Hematopoietic multipotent progenitor cell treated with erythropoietin and hydrocortisone succinate and interleukin-3 and kit ligand, for 6 days (in vitro differentiated cells): ENCODE data around the gene FOS.
"Not testable (repeated sequence)": the region's sequence is repeated elsewhere in the genome, so short reads cannot be mapped to it uniquely, and the experiment has no call there.

Source experiments
- DNase-seq: peaks from one replicate; pipeline ENCODE4 v3.0.0-alpha.2; 2015

Gene FOS

DNA sequence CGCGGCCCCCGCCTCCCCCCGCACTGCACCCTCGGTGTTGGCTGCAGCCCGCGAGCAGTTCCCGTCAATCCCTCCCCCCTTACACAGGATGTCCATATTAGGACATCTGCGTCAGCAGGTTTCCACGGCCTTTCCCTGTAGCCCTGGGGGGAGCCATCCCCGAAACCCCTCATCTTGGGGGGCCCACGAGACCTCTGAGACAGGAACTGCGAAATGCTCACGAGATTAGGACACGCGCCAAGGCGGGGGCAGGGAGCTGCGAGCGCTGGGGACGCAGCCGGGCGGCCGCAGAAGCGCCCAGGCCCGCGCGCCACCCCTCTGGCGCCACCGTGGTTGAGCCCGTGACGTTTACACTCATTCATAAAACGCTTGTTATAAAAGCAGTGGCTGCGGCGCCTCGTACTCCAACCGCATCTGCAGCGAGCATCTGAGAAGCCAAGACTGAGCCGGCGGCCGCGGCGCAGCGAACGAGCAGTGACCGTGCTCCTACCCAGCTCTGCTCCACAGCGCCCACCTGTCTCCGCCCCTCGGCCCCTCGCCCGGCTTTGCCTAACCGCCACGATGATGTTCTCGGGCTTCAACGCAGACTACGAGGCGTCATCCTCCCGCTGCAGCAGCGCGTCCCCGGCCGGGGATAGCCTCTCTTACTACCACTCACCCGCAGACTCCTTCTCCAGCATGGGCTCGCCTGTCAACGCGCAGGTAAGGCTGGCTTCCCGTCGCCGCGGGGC is at the start of gene FOS:
TSS of gene FOS (plus strand) at position 407 of the 731 bp plus-strand sequence. CDS start at position 562, 155 bp downstream.
- DNase-seq = peak; percentile 96

- DNase-seq = peak; percentile 86
These were observed 48.9 kb upstream of the FOS start for GRCh38 chr14:75229661-75230139.

DNA sequence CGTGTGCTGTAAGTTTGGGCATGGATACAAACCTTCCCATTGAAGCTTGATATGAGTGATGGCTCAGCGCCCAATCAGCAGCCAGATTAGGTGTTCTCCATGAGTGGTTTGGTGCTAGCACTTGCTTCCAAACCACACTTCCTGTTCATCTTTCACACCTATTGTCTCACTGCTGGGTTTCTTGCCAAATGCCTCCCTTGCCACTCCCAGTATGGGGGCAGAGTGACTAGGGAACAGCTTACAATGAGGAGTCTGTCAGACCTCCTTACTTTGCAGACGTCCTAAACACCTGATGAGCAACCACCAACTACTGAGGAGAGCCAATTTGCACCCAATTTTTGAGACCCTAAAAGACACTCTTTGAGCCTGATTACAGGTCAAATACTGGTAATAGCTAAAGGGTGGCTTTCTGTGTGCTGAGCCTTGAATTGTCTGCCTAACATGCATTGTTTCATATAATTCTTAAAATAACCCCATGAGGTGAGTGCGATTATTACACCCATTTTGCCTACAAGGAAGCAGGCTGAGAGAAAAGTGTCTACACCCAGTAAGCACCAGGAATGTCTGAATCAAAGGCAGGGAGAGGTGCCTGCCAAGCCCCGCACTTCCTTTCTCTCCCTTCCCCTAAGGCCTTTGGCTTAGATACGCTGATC is 48.4 kb upstream of the FOS start:
- peak; percentile 78 for DNase-seq

- DNase-seq = no peak
These were observed 47.3 kb upstream of the FOS start for GRCh38 chr14:75231320-75231719.

GRCh38 chr14:75232191-75232590 is 46.4 kb upstream of the FOS start:
- DNase-seq = peak; percentile 69

DNA sequence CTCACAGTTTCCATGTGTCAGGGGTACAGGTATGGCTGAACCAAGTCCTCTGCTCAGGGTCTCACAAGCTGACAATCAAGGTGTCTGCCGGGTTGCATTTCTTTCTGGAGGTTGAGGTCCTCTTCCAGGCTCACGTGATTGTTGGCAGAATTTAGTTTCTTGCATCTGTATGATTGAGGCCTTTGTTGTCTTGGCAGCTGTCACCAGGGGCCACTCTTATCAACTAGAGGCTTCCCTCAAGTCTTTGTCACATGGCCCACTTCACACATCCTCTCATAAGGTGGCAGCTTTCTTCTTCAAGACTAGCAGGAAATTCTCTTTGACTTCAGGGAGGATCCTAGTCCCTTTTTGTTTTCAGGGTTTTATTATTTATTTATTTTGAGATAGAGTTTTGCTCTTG is 46.0 kb upstream of the FOS start:
- DNase-seq = peak; percentile 85

DNA sequence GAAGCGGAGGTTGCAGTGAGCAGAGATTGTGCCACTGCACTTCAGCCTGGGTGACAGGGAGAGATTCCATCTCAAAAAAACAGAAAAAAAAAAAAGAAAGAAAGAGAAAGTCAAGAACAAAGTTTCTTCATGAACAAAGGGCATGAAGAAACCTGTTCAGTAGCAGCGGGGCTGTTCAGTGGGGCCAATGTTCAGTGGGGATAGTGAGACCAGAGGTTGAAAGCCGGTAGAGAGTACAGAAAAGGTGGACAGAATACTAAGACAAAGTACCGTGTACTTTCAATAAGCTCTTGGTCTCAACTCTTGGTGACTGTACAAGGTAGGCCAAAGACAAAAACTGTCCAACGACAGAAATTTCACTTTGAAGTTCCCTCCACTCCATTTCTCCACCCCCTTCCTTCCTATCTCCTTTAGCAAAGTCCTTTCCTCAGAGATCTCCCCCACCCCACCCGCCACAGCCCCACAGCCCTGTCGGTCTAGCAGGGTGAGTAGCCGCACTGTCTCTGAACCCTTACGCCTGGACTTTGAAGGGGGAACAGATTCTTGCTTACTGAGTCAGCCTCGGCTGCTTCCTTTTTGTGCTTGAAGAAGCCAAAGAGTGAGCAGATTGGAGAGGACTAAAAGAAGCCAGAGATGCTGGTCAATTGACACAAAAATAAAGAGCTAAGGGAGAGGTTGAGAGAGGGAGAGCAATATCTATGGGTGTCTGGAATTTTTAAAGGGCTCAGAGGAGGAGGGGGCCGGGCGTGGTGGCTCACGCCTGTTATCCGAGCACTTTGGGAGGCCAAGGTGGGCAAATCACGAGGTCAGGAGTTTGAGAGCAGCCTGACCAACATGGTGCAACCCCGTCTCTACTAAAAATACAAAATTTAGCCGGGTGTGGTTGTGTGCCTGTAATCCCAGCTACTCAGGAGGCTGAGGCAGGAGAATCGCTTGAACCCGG is 44.2 kb upstream of the FOS start:
- no peak for DNase-seq

GRCh38 chr14:75235198-75235597 is 43.4 kb upstream of the FOS start:
- not testable (repeated sequence) for DNase-seq

DNA sequence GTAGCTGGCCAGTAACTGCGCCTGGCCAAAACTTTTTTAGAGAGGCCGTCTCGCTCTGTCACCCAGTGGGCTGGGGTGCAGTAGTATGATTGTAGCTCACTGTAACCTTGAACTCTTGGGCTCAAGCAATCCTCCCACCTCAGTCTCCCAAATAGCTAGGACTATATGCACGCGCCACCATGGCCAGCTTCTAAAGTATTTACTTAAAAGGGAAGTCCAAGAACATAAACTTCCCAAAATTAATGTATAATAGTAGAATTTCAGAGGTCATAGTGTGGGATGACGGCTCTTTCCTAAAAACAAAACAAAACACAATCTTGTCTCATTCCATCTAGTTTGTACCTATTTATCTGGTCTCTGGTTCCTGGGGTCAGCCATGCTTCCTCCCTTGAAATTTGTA is 42.2 kb upstream of the FOS start:
- DNase-seq = no peak

DNA sequence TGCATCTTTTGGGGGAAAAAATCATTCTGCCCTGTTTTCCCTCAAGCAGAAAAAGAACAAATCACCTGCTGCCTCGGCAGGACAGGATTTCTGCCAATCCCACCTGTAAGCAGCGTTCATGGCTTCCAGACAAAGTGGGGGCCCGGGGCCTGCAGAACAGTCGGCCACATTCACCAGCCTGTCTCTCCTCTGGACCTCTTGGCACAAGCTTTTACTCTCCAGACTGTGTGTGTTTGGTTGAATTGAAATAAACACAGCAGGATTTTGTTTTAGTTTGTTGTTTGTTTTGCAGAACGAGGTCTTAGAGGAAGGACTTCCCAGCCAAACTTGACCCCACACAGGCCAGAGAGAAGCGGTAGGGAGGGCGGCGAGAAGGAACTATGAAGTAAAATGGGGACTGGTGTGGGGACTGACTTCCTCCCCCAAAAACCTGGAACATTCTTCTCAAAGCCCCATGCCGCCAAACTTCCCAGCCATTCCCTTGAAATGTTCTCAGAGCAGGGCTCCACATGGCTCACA is 41.7 kb upstream of the FOS start:
- DNase-seq = no peak

GRCh38 chr14:75238756-75239455 is 39.7 kb upstream of the FOS start:
- DNase-seq = no peak

- DNase-seq = no peak
These were observed 37.8 kb upstream of the FOS start for GRCh38 chr14:75240781-75241180.

GRCh38 chr14:75242546-75243273 is 35.9 kb upstream of the FOS start:
- no peak for DNase-seq

DNA sequence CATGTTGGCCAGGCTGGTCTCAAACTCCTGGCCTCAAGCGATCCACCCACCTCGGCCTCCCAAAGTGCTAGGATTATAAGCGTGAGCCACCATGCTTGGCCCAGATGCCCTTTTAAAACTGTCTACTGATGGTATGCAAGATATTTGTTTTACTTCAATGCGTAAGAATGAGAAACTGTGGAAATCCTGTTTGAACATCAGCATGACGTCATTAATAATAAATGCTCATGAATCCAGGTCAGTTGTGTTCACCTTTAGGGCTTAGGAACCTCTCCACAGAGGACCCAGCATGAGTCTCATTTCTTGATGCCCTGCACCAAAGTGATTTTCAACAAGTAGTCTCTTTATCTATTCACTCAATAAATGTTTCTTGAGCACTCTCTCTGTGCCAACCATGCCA is 34.5 kb upstream of the FOS start:
- no peak for DNase-seq

GRCh38 chr14:75246546-75247285 is 31.9 kb upstream of the FOS start:
- no peak for DNase-seq

GRCh38 chr14:75247286-75247922 is 31.2 kb upstream of the FOS start:
- DNase-seq = no peak

DNA sequence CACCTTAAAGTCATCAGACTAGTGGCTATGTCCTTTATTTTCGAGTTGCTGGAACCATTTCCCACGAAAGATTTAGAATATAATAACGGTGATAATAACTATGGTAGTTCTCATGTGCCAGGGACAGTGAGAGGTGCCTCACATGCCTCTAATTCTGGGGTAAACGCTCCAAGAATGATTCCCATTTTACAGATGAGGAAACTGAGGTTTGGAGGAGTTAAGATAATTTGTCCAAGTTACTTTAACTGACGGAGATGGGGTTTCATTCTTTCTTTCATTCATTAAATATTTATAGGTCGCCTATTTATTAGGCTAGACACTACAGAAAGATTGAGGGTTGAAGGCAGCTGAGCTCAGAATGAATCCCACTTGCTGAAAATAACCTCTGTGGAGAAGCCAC is 30.7 kb upstream of the FOS start:
- no peak for DNase-seq

GRCh38 chr14:75249251-75249957 is 29.2 kb upstream of the FOS start:
- DNase-seq = peak; percentile 85

DNA sequence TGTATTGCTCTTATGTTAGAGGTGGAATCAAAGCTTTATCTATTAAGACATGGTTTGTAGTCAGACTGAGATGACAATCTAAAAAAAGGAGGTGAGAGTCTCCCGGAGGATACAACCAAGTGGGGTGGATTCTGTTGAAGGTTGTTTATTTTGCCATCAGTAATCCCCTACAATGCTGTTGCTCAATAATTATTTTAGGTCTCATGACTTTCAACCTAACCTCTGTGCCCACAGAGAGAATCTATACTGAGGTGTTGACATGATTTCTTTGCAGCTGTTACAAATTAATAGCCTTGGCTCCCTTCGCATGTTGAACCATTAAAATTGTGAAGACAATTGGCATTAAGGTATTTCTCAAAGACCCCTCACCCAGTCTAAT is 28.7 kb upstream of the FOS start:
- DNase-seq = peak; percentile 25

- DNase-seq = no peak
These were observed 27.8 kb upstream of the FOS start for GRCh38 chr14:75250800-75251199.
